T-helper 17 cell (primary cell): Measurements from ENCODE around the gene SHCBP1. TPM values are rescaled to one million over a fixed set of nuclear protein-coding genes. Genes with fewer than 3 reads are reported as not detected.

Experiments
- total RNA-seq, 4 donors: library from RNA in 2 of 4; stranded (reverse) in 2 of 4; gene quantifications; one replicate each; pipeline ENCODE4 v1.2.3 and lab custom pipeline; 2022 to 2026

Gene SHCBP1
- total RNA-seq, 2 donors from 2014 or later: 1.6 to 4.0 TPM

Other genes starting within 250 kb of the SHCBP1 start
- 10 to 100 TPM; 37.6 to 43.7 TPM for gene VPS35, start 67.8 kb upstream of the SHCBP1 start, total RNA-seq
- 1 to 10 TPM; 4.4 to 7.8 TPM for gene ORC6, start 68.3 kb upstream of the SHCBP1 start, total RNA-seq
- gene MYLK3, start 127.0 kb upstream of the SHCBP1 start, total RNA-seq: not detected
- 10 to 100 TPM; 12.4 to 20.3 TPM for gene C16orf87, start 209.8 kb upstream of the SHCBP1 start, total RNA-seq